GM23248 (cell line): Measurements from ENCODE around the gene EZR.

Experiments
- EZH2 ChIP-seq: fragments of 200-600 bp; sonication (generic); IDR thresholded peaks from 2 replicates; pipeline ENCODE4 v1.6.1; 2018; ENCODE audit warnings: antibody characterized with exemption, mild to moderate bottlenecking; ENCODE audit not compliant: insufficient read depth, poor library complexity, severe bottlenecking
- EZH2phosphoT487 ChIP-seq: fragments of 200-600 bp; sonication (generic); IDR thresholded peaks from 2 replicates; pipeline ENCODE4 v1.6.1; 2018; ENCODE audit warnings: antibody characterized with exemption, moderate library complexity, mild to moderate bottlenecking, low read depth; ENCODE audit not compliant: insufficient read depth

GRCh38 chr6:158764183-158764849 is 54.9 kb downstream of the EZR start:
- no peak for TF ChIP-seq EZH2
- no peak for TF ChIP-seq EZH2phosphoT487
